NCI-H146 treated with DMSO at 0.1 percent for 48 hours (cell line): ENCODE results near the gene USP54.

ENCODE experiments used
- DNase-seq: peaks from one replicate; lab custom pipeline; 2025; ENCODE audit not compliant: unreplicated experiment; lab: John Stamatoyannopoulos, UW

Gene USP54

DNA sequence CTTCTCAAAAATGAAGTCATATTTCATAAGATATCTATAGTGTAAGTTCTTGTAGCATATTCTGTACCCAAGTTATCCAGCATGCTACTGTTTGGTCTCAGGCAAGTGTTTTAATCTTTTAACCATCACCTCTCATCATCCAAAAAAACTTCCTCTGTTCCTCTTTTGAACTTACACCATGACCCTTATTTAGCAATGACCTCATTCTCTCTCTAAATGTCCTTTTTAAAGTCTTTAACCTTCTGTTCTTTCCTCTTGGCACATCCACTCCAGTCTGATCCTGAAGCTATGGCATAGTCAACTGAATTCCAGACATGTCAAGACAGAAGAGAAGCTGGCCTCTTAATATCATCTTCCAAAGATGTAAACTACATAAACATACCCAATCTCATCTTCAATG is 121.6 kb downstream of the USP54 start:
- no peak for DNase-seq

DNA sequence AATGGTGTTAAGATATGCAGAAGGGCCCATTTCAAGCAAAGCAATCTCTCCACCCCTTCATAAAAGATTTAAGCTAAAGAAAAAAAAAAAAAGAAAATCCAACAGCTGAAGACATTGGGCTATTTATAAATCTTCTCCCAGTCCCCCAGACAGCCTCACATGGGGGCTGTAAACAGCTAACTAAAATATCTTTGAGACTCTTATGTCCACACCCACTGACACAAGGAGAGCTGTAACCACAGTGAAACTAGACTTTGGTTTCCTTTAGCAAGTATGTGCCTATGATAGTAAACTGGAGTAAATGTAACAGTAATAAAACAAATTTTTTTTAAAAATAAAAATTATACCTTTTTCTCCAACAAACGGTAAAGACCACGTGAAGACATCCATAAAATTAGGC is 123.9 kb downstream of the USP54 start:
- no peak for DNase-seq

DNA sequence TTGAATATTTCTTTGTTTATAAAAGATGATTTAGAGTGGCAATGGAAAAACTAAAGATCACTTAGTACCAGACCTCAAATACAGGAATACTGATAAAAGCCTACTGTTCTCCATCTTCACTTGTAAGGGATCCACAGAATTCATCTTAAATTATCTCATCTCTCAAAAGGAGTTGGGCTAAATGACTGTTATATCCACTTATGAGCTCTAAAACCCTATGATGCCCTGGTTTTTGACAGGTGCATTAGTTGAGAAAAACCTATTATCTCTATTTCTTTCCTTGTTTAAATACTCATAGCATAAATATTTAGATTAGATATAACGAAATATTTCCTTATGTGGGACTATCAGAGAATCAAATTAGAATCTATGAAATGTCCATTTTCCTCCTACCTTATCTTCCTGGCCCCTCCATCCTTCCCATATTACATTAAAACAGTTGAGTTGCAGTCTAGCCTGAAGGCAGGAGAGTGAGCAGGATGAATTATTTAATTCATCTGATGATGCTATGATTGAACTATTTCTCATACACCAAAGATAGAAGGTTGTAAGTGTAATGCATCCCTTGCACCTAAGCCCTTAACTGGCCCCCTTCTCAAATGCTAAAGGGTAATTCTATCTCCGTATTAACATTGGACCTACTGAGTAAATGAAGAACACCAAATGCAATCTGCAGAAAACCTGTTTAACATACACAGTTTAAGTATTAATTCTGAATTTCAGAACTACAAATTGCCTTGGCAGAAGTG is 125.0 kb downstream of the USP54 start:
- DNase-seq, result no peak

DNA sequence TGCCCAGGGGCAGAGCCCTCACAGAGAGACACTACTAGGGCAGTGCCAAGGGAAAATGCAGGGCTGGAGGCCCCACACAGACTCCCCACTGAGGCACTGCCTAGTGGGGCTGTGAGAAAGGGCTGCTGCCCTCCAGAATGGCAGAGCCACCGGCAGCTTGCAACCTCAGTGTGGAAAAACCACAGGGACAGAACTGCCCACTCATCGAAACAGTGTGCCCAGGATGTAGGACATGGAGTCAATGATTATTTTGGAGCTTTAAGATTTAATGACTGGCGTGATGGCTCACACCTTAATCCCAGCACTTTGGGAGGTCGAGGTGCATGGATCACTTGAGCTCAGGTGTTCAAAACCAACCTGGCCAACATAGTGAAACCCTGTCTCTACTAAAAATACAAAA is 130.2 kb downstream of the USP54 start:
- no peak for DNase-seq

DNA sequence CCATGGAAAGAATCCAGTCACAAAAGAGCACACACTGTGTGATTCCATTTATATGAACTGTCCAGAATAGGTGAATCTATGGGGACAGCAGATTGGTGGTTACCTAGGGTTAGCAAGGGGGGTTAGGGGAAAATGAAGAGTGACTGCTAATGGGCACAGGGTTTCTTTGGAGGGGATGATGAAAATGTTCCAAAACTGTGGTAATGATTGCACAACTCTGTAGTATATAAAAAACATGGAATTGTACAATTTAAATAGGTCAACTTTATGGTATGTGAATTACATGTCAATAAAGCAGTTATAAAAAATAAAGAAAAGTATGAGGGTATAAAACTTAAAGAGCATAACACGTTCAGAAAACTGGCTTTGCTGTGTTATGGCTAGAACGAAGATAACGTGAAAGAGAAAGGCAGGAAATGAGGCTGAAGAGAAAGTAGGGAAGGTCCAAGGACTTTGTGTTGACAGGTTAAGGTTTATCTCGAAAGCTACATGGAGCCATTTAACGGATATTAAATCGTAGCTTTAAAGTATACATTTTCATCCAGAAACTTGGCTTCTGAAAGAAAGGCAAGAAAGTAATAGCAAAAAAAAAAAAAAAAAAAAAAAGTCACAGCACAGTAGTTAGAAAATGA is 131.3 kb downstream of the USP54 start:
- no peak for DNase-seq

DNA sequence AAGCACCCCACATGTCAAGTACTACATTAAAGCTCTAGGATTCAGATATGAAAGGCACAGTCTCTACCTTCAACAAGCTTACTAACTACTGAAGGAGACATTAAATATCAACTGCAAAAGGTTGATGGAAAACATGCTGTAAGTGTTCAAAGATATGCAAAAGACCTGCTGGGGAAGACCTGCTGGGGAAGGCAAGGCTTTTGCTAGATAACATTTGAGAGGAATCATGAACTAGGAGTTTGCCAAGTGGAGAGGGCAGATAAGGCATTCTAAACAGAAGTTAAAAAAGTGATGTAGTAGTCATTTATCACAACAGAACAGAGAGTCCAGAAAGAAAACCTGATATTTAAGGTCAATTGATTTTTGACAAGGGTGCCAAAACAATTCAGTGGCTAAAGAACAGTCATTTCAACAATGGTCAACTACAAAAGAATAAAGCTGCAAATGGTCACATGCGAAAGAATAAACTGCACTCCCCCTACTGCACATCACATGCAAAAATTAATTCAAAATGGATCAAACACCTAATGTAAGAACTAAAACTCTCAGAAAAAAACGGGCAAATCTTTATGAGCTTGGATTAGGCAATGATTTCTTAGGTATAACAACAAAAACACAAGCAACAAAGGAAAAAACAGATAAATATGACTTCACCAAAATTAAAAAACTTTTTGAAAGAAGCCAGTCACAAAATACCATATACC is 134.8 kb downstream of the USP54 start:
- DNase-seq, result no peak

DNA sequence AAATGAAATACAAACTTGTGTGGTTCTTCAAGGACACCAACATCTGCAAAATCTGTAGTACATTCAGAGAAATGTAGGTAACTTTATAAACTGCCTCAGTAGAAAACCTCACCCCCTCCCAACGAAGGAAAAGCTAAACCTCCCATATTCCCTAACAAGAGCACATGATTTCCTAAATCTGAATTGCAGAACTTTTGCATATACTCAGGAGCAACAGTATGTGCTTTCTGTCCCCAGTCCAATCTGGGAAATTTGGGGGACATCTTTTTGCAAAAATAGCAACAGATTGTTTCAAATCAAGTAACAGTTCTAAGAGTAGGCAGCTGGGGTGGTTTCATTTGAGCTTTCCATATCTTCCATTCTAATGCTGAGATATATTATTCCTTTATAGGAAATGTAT is 142.0 kb downstream of the USP54 start:
- DNase-seq, result no peak

DNA sequence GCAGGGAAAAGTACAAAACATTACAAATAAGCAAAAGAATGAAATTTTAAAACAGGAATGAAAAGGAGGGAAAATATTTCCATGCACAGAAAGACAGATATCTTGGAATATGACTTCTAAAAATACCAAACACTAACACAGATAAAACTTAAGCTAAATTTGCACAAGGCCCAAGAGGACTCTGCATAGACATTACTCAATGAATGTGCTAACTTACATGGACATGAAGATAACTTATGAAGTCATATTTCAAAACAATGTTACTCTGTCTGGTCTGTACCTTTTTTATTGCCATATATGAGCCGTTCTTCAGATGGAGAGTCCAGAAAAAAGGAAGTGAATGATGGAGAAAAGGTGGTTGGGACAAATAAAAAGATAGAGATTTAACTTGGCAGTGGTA is 142.8 kb downstream of the USP54 start:
- DNase-seq, result no peak
